Neural crest cell (in vitro differentiated cells): Measurements from ENCODE around the gene PSMB10. TPM values are rescaled to one million over a fixed set of nuclear protein-coding genes. Genes with fewer than 3 reads are reported as not detected.

Experiments used
- DNase-seq: peaks from one replicate; pipeline ENCODE4 v3.0.0; 2021; ENCODE audit warnings: low read depth, mixed read lengths, low spot score
- H3K27ac Mint-ChIP-seq: one replicate; pipeline ENCODE4 v1.8.0; 2021; ENCODE audit warnings: mild to moderate bottlenecking, mixed read lengths; ENCODE audit not compliant: unreplicated experiment
- H3K27me3 Mint-ChIP-seq: 2 replicates; pipeline ENCODE4 v1.8.0; 2021; ENCODE audit warnings: low read depth, mild to moderate bottlenecking, mixed read lengths
- H3K36me3 Mint-ChIP-seq: 2 replicates; pipeline ENCODE4 v1.8.0; 2021; ENCODE audit warnings: low read depth, mild to moderate bottlenecking, mixed read lengths
- H3K4me1 Mint-ChIP-seq: 2 replicates; pipeline ENCODE4 v1.8.0; 2021; ENCODE audit warnings: mixed read lengths
- H3K4me3 Mint-ChIP-seq: one replicate; pipeline ENCODE4 v1.8.0; 2021; ENCODE audit warnings: mild to moderate bottlenecking, mixed read lengths
- H3K9me3 Mint-ChIP-seq: 2 replicates; pipeline ENCODE4 v1.8.0; 2021; ENCODE audit warnings: mixed read lengths
- CTCF ChIP-seq: fragments of 200-600 bp; sonication (generic); conservative IDR thresholded peaks from 2 replicates; pipeline ENCODE4 v1.5.0; 2021; ENCODE audit warnings: antibody characterized with exemption, mild to moderate bottlenecking
- total RNA-seq: library from RNA; stranded (reverse); gene quantifications from 2 replicates; pipeline ENCODE4 v1.2.1, GENCODE V29; 2021

PSMB10 gene
- total RNA-seq, 1 donor from 2014 or later = 22.5 TPM

- Mint-ChIP-seq H3K4me1 (no peaks in the 10 kb centered on the region), H3K27ac (peak overlapping the region; percentile 90), H3K4me3 (no peak overlapping the region)
Observed at GRCh38 chr16:67910158-67910557, 26.5 kb downstream of the PSMB10 start.

DNA sequence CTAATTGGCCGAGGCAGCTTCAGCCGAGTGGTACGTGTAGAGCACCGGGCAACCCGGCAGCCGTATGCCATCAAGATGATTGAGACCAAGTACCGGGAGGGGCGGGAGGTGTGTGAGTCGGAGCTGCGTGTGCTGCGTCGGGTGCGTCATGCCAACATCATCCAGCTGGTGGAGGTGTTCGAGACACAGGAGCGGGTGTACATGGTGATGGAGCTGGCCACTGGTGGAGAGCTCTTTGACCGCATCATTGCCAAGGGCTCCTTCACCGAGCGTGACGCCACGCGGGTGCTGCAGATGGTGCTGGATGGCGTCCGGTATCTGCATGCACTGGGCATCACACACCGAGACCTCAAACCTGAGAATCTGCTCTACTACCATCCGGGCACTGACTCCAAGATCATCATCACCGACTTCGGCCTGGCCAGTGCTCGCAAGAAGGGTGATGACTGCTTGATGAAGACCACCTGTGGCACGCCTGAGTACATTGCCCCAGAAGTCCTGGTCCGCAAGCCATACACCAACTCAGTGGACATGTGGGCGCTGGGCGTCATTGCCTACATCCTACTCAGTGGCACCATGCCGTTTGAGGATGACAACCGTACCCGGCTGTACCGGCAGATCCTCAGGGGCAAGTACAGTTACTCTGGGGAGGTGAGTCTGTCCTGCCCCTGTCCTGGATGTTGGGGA, 27.5 kb downstream of the PSMB10 start:
- H3K36me3 Mint-ChIP-seq = peaks cover 4% of the 10 kb centered on the region

More at GRCh38 chr16:67910158-67910557, 26.5 kb downstream of the PSMB10 start:
- H3K27me3 Mint-ChIP-seq = no peaks in the 10 kb centered on the region
- DNase-seq = no peak
- no peak for TF ChIP-seq CTCF
- H3K36me3 Mint-ChIP-seq = peaks cover 4% of the 10 kb centered on the region
- no peaks in the 10 kb centered on the region for H3K9me3 Mint-ChIP-seq

GRCh38 chr16:67907397-67908180, 29.1 kb downstream of the PSMB10 start:
- TF ChIP-seq CTCF = no peak
- Mint-ChIP-seq H3K9me3 (no peaks in the 10 kb centered on the region), H3K36me3 (peaks cover 4% of the 10 kb centered on the region), H3K27me3 (no peaks in the 10 kb centered on the region), H3K4me3 (no peak overlapping the region), H3K4me1 (no peaks in the 10 kb centered on the region), H3K27ac (peak overlapping the region; percentile 70)
- no peak for DNase-seq

More for the DNA sequence above, 27.5 kb downstream of the PSMB10 start:
- Mint-ChIP-seq H3K27ac (no peak overlapping the region), H3K9me3 (no peaks in the 10 kb centered on the region), H3K27me3 (no peaks in the 10 kb centered on the region), H3K4me1 (no peaks in the 10 kb centered on the region), H3K4me3 (no peak overlapping the region)
- no peak for TF ChIP-seq CTCF
- DNase-seq = no peak

DNA sequence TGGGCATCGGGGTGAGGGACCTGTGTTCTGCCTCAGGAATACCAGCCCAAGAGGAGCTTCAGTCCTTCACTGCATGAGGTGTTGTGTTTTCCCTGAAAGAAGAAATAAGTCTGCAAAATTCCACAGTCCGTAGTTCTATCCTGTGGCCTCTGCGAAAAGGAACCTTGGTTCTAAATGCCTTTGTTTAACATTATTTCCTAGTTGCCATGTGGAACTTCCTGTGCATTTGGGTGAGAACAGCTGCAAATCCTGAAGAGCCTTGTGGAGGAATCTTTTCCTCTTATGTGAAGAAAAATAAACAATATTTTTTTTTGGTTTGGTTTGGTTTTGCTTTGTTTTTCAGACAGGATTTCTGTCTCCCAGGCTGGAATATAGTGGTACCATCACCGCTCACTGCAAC, 33.8 kb downstream of the PSMB10 start:
- no peak for TF ChIP-seq CTCF
- H3K27ac Mint-ChIP-seq = peak overlapping the region; percentile 14
- no peaks in the 10 kb centered on the region for H3K4me1 Mint-ChIP-seq
- H3K36me3 Mint-ChIP-seq = no peaks in the 10 kb centered on the region
- H3K9me3 Mint-ChIP-seq = no peaks in the 10 kb centered on the region
- no peak overlapping the region for H3K4me3 Mint-ChIP-seq
- H3K27me3 Mint-ChIP-seq = no peaks in the 10 kb centered on the region
- no peak for DNase-seq

DNA sequence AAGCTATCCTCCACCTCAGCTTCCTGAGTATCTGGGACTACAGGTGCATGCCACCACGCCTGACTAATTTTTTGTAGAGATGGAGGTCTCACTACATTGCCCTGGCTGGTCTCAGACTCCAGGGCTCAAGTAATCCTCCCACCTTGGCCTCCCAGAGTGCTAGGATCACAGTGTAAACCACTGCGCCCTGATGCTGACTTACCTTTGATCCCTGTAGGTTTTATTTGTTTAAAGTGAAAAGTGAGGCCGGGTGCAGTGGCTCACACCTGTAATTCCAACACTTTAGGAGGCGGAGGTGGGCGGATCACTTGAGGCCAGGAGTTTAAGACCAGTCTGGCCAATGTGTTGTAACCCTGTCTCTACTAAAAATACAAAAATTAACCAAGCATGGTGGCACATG, 34.9 kb downstream of the PSMB10 start:
- peaks cover 5% of the 10 kb centered on the region for H3K4me1 Mint-ChIP-seq

More for the DNA sequence above, 34.9 kb downstream of the PSMB10 start:
- H3K4me3 Mint-ChIP-seq = no peak overlapping the region
- H3K27ac Mint-ChIP-seq = no peak overlapping the region
- no peak for DNase-seq
- H3K9me3 Mint-ChIP-seq = no peaks in the 10 kb centered on the region
- no peaks in the 10 kb centered on the region for H3K27me3 Mint-ChIP-seq
- no peaks in the 10 kb centered on the region for H3K36me3 Mint-ChIP-seq
- TF ChIP-seq CTCF = no peak
